GM21390 (cell line): ENCODE results near the gene CDYL2.
A peak's percentile ranks its signal among the peaks of the same experiment; 100 is the strongest.
"Not testable (repeated sequence)": the region's sequence is repeated elsewhere in the genome, so short reads cannot be mapped to it uniquely, and the experiment has no call there.

Source experiments
- ATAC-seq: cut with Tn5 transposase; IDR thresholded peaks from one replicate; pipeline ENCODE4 v1.9.1; 2021; ENCODE audit not compliant: unreplicated experiment

Gene CDYL2

DNA sequence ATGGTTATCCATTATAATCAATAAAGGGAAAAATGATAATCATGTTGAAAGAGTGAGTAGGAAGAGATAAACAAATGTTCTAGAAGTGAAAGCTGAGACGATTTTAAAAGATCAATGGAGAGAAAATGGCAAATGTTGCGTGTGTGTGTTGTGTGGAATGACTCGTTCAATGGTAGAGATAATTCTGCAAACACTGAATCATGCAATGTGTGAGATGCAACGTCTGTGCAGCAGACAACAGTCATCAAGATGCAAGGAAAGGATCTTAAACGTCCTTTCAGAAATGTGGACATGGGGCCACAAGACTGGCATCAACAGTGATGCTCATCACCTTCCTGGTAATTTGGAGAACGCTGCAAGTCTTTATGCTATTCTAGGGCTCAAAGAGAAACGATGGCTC lies 124.4 kb downstream of the CDYL2 start:
- ATAC-seq: no peak

DNA sequence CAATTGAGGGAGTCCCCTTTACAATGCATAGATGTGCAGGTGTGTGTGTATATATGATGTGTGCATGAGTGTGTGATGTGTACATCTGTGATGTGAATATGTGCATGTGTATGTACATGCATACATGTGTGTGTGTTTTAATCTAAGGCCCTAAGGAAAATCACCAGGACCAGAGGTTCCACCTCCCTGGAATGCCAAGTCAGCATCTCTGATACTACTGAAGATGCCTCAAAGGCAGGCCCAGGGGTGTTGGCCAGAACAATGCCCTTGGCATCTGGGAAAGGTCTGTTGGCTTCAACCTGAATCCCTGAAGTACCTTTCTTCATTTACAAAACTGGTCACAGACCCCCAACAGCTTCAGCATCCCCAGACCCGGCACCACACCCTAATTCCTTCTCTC lies 129.5 kb downstream of the CDYL2 start:
- ATAC-seq: no peak

DNA sequence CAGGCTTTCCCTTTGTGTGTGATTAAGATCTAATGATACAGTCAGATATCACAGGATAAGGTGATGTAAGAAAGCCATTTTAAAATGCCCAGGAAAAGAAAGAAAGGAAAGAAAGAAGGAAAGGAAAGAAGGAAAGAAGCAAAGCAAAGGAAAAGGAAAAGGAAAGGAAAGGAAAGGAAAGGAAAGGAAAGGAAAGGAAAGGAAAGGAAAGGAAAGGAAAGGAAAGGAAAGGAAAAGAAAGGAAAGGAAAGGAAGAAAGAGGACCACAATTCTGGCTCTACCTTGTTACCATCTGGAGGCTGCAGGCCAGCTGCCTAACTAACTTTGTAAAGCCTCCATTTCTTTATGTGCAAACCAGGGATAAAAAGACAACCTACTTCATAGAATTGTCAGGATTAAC lies 132.0 kb downstream of the CDYL2 start:
- ATAC-seq: no peak

DNA sequence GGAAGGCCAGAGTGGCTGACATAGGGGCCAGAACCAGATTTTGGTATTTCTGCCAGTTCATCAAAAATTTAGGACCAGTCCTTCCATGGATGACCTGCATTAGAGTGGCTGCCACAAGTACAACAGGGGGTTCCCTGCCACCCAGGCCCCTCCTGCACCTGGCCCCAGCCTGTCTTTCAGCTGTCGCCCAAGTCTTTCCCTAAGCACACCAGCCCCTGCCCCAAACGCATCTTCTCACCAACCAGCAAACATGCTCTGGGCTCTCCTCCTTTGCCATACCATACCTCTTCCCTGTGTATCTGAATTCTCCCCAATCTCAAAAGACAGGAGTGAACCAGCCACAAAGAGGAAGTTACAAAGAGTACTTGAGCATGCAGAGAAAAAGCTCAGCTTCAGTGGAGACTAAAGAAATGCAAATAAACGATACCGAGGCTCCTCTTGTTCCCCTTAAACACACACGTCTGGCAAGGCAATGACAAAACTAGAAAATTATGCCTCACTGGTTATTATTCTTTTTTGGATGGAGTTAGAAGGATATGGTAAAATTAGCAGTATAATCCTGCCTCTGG lies 133.0 kb downstream of the CDYL2 start:
- peak; percentile 68 for ATAC-seq

DNA sequence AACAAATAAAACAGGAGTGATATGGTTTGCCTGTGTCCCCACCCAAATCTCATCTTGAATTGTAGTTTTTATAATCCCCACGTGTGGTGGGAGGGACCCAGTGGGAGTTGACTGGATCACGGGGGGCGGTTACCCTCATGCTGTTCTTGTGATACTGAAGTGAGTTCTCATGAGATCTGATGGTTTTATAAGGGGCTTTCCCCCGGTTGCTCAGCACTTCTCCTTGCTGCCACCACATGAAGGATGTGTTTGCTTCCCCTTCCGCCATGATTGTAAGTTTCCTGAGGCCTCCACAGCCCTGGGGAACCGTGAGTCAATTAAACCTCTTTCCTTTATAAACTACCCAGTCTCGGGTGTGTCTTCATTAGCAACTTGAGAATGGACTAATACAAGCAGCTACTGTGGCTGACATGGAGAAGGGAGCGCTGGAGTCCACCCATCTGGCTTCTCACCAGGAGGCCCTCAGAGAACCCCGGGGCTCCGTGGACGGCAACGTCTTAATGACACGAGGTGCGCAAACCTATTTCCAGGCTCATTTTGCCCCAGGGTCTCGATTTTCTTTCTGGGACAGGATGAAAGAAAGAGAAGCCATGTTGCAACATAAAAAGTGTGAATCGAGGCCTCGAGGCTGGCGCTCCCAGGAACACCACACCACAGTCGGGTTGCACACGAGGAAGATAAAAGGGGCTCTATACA lies 134.1 kb downstream of the CDYL2 start:
- ATAC-seq: no peak

DNA sequence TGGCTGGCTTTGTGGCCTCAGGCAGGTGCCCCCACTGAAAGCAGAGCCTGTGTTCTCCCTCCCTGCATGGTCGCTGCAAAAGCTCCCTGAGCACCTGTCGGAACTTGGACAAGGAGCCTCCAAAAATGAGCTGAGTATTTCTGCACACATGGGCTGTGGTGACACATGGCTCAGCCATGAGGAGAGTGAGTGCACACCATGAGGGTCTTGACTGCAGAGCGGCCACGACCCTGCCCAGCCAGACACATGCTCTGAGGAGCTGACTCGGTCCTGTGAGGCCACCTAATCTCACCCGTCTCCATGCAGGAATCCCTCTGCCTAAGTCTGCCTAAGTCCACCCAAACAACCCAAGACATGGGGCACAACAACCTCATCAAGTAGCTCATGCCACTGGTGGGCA lies 134.7 kb downstream of the CDYL2 start:
- no peak for ATAC-seq

DNA sequence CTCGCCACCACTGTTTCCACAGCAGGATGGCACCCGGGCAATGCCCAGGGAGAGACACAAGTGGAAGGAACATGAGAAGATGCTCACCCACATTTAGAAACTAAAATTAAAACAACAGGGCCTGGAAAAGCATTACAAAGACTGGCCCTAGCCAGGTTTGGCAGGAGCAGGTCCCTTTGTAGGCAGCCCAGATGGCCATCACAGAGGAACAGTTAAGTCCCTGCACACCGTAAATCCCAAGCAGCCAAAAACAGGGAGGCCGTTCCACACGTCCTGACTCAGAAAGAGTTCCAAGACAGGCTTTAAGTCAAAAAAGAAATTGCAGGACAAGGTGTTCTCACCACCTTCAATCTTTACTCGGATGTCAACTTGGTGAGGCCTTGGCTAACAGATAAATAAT lies 136.5 kb downstream of the CDYL2 start:
- ATAC-seq: no peak

DNA sequence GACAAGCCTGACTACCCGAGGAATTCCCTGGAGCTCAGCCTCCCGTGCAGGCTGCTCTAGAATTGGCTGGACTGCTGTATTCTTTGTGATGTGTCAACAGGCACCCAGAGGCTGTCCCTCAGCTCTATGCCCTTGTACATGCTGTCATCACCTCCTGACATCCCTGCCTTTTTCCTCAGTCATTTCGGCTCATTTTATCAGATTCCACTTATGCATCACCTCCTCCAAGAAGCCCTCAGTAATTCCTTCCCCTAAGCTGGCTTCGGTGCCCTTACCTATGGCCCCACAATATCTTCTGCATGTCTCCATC lies 137.2 kb downstream of the CDYL2 start:
- ATAC-seq: no peak

DNA sequence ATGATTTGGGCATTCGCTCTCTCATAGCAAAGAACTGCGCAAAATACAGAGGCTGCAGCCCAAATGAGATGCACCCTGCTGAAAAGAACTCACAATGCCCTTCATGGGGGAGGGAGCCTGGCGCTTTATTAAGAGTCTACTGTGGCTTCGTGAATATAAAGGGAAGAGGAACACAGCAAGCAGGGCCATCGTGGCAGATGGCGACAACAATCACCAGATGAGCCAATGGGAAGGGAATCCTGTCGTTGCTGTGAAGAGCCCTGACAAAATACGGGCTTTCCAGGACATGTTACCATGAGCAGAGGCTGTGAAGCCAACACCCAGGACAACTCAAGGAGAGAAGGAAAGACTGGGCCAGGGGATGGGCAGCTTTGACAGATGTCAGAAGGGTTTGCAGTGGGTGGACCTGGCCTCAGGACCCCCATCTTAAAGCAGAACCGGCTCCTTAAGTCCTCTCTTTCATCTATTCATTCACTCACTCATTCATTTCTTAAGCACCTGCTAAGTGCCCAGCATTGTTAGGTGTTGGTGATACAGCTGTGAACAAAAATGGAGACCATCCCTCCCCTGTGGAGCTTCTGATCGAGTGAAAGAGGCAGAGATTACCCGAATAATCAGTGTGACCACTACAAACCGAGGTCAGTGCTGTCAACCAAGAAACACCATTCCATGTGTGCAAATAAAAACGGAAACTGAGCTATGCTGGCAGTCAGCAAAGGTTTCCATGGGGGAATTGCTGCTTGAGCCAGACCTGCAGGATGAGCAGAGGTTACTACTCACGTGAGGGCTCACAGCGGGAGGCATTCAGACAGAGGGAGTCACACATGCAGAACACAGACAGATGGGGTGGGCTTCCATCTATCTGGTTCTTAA lies 137.8 kb downstream of the CDYL2 start:
- no peak for ATAC-seq

DNA sequence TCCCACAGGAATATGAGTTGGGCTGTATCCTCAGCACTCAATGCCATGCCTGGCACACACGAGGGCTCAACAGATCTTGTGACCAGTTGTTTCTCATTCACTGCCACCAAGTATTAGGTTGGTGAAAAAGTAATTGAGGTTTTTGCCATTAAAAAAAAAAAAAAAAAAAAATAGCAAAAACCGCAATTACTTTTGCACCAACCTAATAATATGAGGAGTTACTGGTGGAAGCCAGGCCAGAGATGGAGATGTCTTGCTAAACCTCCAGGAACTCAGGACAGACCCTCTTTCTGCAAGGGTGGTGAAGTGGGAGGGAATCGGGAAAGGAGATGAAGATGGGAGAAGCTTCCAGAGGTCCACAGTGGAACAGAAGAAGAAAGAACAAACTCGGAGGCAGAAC lies 139.0 kb downstream of the CDYL2 start:
- ATAC-seq: no peak

DNA sequence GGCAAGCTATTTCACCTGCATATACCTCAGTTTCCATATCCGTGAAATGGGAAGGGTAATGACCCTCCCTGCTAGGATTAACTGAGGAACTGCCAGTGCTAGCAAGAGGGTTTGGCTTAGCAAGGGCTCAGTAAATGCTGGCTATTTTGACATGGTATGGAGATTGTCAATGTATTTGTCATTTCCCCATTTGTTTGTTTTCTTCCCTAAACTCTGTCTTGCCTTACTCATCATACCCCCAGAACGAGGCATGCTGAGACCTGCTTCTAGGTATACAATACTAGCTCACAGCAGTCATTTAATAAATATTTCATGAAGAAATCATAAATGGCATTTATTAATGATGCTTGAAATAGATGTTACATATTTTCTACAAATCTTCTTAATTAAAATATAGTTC lies 139.6 kb downstream of the CDYL2 start:
- ATAC-seq: no peak

DNA sequence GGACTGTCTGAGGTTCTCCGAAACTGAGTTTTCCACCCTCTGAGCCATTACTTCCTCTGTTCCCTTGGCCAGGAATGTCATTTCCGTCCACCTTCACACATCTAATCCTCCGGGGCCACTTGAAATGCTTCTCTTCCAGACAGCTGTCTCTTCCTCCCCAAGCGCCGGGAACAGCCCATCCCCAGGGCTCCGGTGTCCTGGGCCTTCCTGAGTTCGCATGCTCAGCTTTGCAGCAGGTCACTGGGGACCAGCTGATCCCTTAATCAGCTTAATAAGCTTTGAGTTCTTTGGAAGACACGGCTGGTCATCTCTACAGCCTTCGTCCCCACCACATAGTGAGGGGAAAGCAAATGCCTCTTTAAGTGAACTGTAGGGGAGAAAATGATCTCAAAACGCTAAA lies 140.2 kb downstream of the CDYL2 start:
- ATAC-seq: no peak

DNA sequence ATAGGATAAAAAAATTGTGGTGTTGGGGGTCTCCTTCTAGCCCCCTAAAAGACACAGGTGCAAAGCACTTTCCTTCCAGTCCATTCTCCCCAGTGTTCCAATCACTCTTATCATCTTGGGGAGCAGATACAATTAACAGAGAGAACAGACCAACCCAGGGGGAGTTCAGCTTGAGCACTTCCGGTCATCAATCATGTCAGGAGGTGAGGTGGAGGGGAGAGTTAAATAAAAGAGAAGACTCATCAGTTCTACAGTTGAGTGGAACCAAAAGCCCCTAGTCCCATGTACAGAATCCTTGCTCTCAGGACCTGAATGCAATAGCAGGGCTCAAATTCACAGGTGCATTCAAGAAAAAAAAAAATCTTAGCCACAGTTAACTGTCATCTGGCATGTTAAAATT lies 141.3 kb downstream of the CDYL2 start:
- no peak for ATAC-seq

DNA sequence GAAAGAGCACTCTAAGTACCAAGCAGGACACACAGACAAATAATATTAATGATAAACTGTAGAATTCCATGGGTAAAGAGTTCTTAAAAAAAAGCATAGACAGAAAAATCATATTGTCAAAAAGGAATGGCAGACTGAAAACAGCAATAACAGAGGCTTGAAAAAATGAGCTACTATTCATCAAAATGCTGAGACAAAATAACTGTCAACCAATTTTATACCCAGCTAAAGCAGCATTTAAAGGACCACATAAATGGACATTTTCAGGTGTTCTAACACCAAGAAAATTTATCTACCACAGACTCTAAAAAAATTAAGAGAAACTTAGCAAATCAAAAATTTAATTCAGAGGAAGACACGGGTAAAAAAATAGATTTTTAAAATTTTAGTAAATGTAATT lies 144.5 kb downstream of the CDYL2 start:
- no peak for ATAC-seq

DNA sequence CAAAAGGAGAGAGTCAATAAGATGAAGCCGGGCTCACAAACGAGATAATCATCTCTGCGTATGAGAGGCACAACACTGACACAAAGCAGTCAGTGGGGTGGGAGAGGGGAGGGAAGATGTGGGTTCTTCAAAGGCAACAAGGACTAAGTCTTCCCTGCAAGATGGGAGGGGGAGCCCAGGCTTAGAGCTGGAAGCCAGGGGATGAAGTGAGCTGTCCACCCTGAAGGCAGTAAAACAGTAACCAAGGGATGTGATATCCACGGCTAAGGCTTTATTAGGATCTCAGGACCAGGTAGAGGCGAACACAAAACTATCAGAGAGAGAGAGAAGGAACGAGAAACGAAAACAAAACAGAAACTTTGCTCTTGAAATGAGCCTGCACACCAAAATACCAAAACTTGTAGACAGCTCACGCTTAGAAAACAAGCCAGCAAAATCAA lies 147.7 kb downstream of the CDYL2 start:
- ATAC-seq: peak; percentile 97

DNA sequence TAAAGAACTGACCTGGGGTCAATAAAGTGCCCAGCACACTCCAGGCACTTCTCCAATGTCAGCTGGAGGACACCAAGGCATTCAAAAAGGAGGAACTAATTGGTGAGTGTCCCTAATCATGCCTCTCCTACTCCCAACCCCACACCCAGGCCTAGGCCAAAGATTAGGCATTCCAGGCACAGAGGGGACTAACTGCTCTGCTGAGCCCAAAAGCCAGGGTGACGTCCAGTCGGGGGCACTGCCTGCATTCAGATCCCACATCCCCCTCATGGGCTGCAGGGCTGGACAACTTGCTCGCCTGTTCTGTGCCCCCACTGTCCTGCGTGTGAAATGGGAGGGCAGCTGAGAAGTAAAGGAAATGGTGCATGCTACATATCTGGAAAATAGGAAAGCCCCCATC lies 148.2 kb downstream of the CDYL2 start:
- ATAC-seq: no peak

DNA sequence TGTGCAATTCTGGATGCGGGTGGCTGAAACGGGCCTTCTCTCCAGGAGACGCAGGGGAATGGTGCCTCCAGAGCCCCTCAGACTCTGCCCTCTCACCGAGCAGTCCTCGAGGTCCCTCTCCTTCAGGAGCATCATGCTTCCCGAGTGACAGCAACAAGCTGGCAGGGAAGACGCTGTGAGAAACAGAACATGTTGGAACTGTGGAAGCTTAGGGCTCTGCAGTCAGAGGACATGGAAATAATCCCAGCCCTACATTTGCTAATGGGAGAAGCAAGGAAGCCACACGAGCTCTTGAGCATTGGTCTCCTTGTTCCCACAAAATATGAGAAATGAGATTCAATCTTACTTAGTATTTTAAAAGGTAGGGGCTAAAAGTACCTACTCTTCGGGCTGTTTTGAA lies 148.6 kb downstream of the CDYL2 start:
- ATAC-seq: no peak

DNA sequence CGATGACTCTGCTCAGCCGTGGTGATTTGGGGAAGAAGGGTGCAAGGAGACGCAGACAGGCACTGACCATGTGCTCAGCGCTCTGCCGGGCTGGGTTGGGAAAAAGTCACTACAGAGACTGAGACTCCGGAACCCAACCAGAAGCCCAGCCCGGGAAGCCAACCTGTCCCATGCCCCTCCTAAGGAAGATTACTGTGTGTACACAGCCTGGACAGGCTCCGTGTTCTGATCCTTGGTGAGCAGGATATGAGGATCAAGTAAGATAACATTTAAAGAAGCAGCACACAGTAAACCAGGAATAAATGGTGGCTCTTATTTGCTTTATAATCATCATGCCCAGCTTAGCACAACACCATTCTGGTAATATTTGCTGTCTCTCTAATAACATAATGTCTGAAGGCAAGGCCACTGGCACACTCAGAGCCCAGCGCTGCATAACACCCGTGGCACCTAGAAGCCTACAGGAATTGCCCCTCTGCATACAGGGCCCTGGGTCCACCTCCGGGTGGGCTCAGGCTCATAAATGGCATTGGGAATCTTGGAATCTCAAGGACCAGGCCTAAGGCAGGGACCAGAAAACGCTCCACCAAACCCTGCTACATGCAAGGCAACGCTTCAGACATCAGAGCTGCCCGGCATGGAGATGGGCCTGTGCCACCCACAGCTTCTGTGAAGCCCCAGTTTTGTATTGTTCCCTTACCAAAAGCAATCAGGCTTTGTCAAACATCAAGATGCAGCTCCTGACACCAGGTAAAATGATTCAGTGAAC lies 150.1 kb downstream of the CDYL2 start:
- no peak for ATAC-seq

DNA sequence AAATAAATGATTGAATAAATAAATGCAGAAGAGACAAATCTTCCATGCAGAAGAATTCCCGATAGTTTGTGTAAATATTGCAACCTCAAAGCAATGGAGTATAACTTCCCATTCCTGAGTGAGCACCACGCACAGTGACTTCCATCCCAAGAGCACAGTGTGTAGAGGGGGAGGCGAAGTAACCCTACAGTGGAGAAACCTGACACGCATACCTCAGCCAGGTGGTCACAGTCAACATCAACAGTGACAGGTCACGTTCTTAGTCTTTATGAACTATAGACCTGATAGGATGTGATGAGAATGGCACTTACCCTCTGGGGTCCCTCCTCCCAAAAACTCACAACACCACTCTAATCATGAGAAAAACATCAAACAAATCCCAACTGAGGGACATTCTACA lies 152.0 kb downstream of the CDYL2 start:
- ATAC-seq: no peak

DNA sequence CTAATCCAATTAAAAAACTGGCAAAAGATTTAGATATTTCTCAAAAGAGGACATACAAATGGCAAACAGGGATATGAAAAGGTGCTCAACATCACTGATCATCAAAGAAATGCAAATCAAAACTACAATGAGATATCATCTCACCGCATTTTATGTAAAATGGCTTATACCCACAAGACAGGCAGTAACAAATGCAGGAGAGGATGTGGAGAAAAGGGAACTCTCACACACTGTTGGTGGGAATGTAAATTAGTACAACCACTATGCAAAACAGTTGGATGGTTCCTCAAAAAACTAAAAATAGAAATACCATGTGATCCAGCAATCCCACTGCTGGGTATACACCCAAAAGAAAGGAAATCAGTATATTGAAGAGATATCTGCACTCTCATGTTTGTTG lies 154.1 kb downstream of the CDYL2 start:
- not testable (repeated sequence) for ATAC-seq

DNA sequence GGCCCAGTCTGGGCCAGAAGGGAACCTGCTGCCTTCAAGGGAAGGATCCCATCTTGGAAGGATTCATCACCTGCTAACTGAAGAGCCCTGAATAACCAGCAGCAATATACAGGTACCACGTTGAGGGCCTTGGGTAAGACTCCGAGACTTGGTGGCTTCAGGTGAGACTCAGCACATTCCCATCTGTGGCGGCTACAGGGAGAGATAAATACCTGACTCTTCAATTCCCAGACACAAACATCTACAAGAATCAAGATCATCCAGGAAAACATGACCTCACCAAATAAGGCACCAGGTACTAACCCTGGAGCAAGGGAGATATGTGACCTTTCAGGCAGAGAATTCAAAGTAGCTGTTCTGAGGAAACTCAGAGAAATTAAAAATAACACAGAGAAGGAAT lies 164.1 kb downstream of the CDYL2 start:
- ATAC-seq: no peak

DNA sequence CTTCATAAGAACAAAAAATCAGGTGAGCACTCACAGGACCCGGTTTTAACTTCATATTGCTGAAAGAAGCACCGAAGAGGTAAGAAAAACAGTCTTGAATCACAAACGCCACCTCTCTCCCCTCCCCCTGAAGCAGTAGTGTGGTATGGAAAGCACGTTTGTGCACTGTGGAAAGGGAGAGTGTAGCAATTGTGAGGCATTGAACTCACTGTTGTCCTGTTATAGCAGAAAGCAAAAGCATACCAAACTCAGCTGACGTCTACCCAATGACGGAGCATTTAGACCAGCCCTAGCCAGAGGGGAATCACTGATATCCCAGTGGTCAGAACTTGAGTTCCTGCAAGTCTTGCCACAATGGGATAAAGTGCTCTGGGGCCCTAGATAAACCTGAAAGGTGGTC lies 164.8 kb downstream of the CDYL2 start:
- no peak for ATAC-seq
